ENCODE measurements around the gene SELENOK. TPM values are rescaled to one million over a fixed set of nuclear protein-coding genes. Genes with fewer than 3 reads are reported as not detected.

Gene SELENOK
- polyA plus RNA-seq, 2 donors = 50.3 to 81.1 TPM

- H3K36me3 ChIP-seq (ENCODE audit: control insufficient read depth in 2 of 2, insufficient read depth in 2 of 2, low read length in 1 of 2) = peaks cover 4 to 9% of the 10 kb centered on the region in 2 donors
- no peaks in the 10 kb centered on the region for H3K27me3 ChIP-seq (ENCODE audit: control insufficient read depth in 1 of 2, insufficient read depth in 2 of 2, low read length in 2 of 2)
- no peak overlapping the region for H3K27ac ChIP-seq (ENCODE audit: low read depth in 2 of 2, low read length in 1 of 2)
- no peaks in the 10 kb centered on the region for H3K9me3 ChIP-seq (ENCODE audit: control insufficient read depth in 2 of 2, insufficient read depth in 1 of 2, low read depth in 1 of 2, low read length in 1 of 2)
- no peak overlapping the region for H3K4me3 ChIP-seq (ENCODE audit: low read depth in 1 of 2, low read length in 2 of 2)
- no peaks in the 10 kb centered on the region for H3K4me1 ChIP-seq (ENCODE audit: control insufficient read depth in 2 of 2, insufficient read depth in 2 of 2, low read length in 1 of 2)
- 85 to 92% methylated on average over 4 of the region's 4 CpGs for WGBS, 2 donors
Observed at GRCh38 chr3:53860196-53860595, 31.5 kb downstream of the SELENOK start.

DNA sequence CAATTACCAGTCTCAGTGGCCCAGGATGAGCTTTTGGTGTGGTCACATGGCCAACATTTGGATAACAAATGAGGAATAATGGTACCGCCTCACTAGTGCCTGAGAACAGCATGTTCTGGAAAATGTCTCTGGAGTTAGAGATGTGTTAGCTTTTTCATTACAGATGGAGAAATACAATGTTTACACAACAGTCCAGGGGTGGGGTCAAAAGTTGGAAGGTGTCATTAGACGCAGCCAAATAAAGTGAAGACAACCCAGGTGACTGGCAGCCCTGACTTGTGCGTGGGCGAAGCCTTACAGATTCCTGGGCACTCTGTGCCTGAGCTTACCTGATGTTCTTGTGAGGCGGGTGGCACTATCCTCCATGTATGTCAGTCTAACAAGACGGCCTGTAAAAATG, 32.5 kb downstream of the SELENOK start:
- Histone ChIP-seq H3K4me3 (ENCODE audit: low read depth in 1 of 2, low read length in 2 of 2) (no peak overlapping the region), H3K4me1 (ENCODE audit: control insufficient read depth in 2 of 2, insufficient read depth in 2 of 2, low read length in 1 of 2) (no peaks in the 10 kb centered on the region), H3K27me3 (ENCODE audit: control insufficient read depth in 1 of 2, insufficient read depth in 2 of 2, low read length in 2 of 2) (no peaks in the 10 kb centered on the region), H3K36me3 (ENCODE audit: control insufficient read depth in 2 of 2, insufficient read depth in 2 of 2, low read length in 1 of 2) (peaks cover 4 to 7% of the 10 kb centered on the region in 2 donors), H3K9me3 (ENCODE audit: control insufficient read depth in 2 of 2, insufficient read depth in 1 of 2, low read depth in 1 of 2, low read length in 1 of 2) (no peaks in the 10 kb centered on the region), H3K27ac (ENCODE audit: low read depth in 2 of 2, low read length in 1 of 2) (no peak overlapping the region)
- WGBS, 2 donors = 93 to 95% methylated on average over 6 of the region's 6 CpGs

DNA sequence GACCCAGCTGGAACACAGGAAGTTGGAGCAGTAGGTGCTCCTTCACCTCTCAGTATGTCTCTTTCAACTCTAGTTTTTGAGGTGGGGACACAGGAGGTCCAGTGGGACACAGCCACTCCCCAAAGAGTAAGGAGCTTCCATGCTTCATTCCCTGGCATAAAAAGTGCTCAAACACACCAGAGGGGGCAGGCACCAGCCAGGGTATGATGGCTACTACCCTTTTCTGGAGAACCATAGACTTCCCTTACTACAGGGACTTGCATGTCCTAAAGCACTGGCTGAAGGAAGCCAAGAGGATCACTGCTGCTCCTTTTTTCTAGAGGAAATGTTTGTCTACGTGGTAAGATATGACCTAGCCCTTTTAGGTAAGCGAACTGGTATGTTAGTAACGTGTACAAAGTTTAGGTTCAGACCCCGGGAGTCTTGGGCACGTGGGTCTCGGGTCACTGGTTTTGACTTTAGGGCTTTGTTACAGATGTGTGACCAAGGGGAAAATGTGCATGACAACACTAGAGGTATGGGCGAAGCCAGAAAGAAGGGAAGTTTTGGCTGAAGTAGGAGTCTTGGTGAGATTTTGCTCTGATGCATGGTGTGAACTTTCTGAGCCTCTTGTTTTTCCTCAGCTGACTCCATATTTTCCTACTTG, 33.4 kb downstream of the SELENOK start:
- Histone ChIP-seq H3K4me3 (ENCODE audit: low read depth in 1 of 2, low read length in 2 of 2) (no peak overlapping the region), H3K27ac (ENCODE audit: low read depth in 2 of 2, low read length in 1 of 2) (no peak overlapping the region), H3K4me1 (ENCODE audit: control insufficient read depth in 2 of 2, insufficient read depth in 2 of 2, low read length in 1 of 2) (no peaks in the 10 kb centered on the region), H3K9me3 (ENCODE audit: control insufficient read depth in 2 of 2, insufficient read depth in 1 of 2, low read depth in 1 of 2, low read length in 1 of 2) (no peaks in the 10 kb centered on the region), H3K27me3 (ENCODE audit: control insufficient read depth in 1 of 2, insufficient read depth in 2 of 2, low read length in 2 of 2) (no peaks in the 10 kb centered on the region), H3K36me3 (ENCODE audit: control insufficient read depth in 2 of 2, insufficient read depth in 2 of 2, low read length in 1 of 2) (peaks cover 4 to 5% of the 10 kb centered on the region in 2 donors)
- WGBS, 2 donors = 81 to 93% methylated on average over 7 of the region's 7 CpGs

- Histone ChIP-seq H3K9me3 (ENCODE audit: control insufficient read depth in 2 of 2, insufficient read depth in 1 of 2, low read depth in 1 of 2, low read length in 1 of 2) (no peaks in the 10 kb centered on the region), H3K27ac (ENCODE audit: low read depth in 2 of 2, low read length in 1 of 2) (no peak overlapping the region), H3K27me3 (ENCODE audit: control insufficient read depth in 1 of 2, insufficient read depth in 2 of 2, low read length in 2 of 2) (no peaks in the 10 kb centered on the region), H3K4me3 (ENCODE audit: low read depth in 1 of 2, low read length in 2 of 2) (no peak overlapping the region), H3K36me3 (ENCODE audit: control insufficient read depth in 2 of 2, insufficient read depth in 2 of 2, low read length in 1 of 2) (peaks cover 4 to 5% of the 10 kb centered on the region in 2 donors), H3K4me1 (ENCODE audit: control insufficient read depth in 2 of 2, insufficient read depth in 2 of 2, low read length in 1 of 2) (no peaks in the 10 kb centered on the region)
- WGBS, 2 donors = 64 to 73% methylated on average over 7 of the region's 7 CpGs
Observed at GRCh38 chr3:53856964-53857363, 34.7 kb downstream of the SELENOK start.

GRCh38 chr3:53850895-53851294, 40.8 kb downstream of the SELENOK start:
- no peak overlapping the region for H3K27ac ChIP-seq (ENCODE audit: low read depth in 2 of 2, low read length in 1 of 2)
- H3K36me3 ChIP-seq (ENCODE audit: control insufficient read depth in 2 of 2, insufficient read depth in 2 of 2, low read length in 1 of 2) = no peaks in the 10 kb centered on the region
- no peaks in the 10 kb centered on the region for H3K27me3 ChIP-seq (ENCODE audit: control insufficient read depth in 1 of 2, insufficient read depth in 2 of 2, low read length in 2 of 2)
- no peak overlapping the region for H3K4me3 ChIP-seq (ENCODE audit: low read depth in 1 of 2, low read length in 2 of 2)
- peaks cover 3 to 7% of the 10 kb centered on the region in 2 donors for H3K4me1 ChIP-seq (ENCODE audit: control insufficient read depth in 2 of 2, insufficient read depth in 2 of 2, low read length in 1 of 2)
- no peaks in the 10 kb centered on the region for H3K9me3 ChIP-seq (ENCODE audit: control insufficient read depth in 2 of 2, insufficient read depth in 1 of 2, low read depth in 1 of 2, low read length in 1 of 2)
- WGBS, 2 donors = 55% methylated on average over 5 of the region's 5 CpGs

- WGBS, 2 donors = 95 to 96% methylated on average over 7 of the region's 7 CpGs
- Histone ChIP-seq H3K36me3 (ENCODE audit: control insufficient read depth in 2 of 2, insufficient read depth in 2 of 2, low read length in 1 of 2) (no peaks in the 10 kb centered on the region), H3K27me3 (ENCODE audit: control insufficient read depth in 1 of 2, insufficient read depth in 2 of 2, low read length in 2 of 2) (no peaks in the 10 kb centered on the region), H3K4me3 (ENCODE audit: low read depth in 1 of 2, low read length in 2 of 2) (no peak overlapping the region), H3K9me3 (ENCODE audit: control insufficient read depth in 2 of 2, insufficient read depth in 1 of 2, low read depth in 1 of 2, low read length in 1 of 2) (no peaks in the 10 kb centered on the region), H3K4me1 (ENCODE audit: control insufficient read depth in 2 of 2, insufficient read depth in 2 of 2, low read length in 1 of 2) (peaks cover 3 to 7% of the 10 kb centered on the region in 2 donors), H3K27ac (ENCODE audit: low read depth in 2 of 2, low read length in 1 of 2) (no peak overlapping the region)
Observed at GRCh38 chr3:53849916-53850315, 41.7 kb downstream of the SELENOK start.

DNA sequence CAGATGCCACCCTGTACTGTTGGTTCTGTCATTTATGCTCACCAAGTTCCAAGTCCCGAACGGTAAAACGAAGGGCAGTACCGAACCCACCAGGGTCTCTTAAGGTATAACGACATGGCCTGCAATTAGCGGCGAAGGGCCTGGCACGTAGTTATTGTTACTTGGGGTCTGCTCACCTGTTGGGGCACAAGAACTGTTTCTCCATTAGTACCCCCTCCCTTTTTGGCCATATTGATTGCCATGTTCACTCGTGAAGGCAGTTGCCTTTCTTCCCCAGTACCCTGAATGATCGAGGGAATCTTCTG, 44.9 kb downstream of the SELENOK start:
- Histone ChIP-seq H3K9me3 (ENCODE audit: control insufficient read depth in 2 of 2, insufficient read depth in 1 of 2, low read depth in 1 of 2, low read length in 1 of 2) (no peaks in the 10 kb centered on the region), H3K4me3 (ENCODE audit: low read depth in 1 of 2, low read length in 2 of 2) (peak overlapping the region in 1 of 2 donors; percentile 78), H3K27ac (ENCODE audit: low read depth in 2 of 2, low read length in 1 of 2) (no peak overlapping the region), H3K36me3 (ENCODE audit: control insufficient read depth in 2 of 2, insufficient read depth in 2 of 2, low read length in 1 of 2) (no peaks in the 10 kb centered on the region), H3K27me3 (ENCODE audit: control insufficient read depth in 1 of 2, insufficient read depth in 2 of 2, low read length in 2 of 2) (no peaks in the 10 kb centered on the region), H3K4me1 (ENCODE audit: control insufficient read depth in 2 of 2, insufficient read depth in 2 of 2, low read length in 1 of 2) (peaks cover 3 to 10% of the 10 kb centered on the region in 2 donors)
- WGBS, 2 donors = 63 to 65% methylated on average over 10 of the region's 10 CpGs

- no peaks in the 10 kb centered on the region for H3K9me3 ChIP-seq (ENCODE audit: control insufficient read depth in 2 of 2, insufficient read depth in 1 of 2, low read depth in 1 of 2, low read length in 1 of 2)
- H3K27ac ChIP-seq (ENCODE audit: low read depth in 2 of 2, low read length in 1 of 2) = peak within 1 kb of the TSS in 1 of 2 donors; percentile 17
- peak within 1 kb of the TSS; percentile 54 to 78 for H3K4me3 ChIP-seq (ENCODE audit: low read depth in 1 of 2, low read length in 2 of 2)
- H3K27me3 ChIP-seq (ENCODE audit: control insufficient read depth in 1 of 2, insufficient read depth in 2 of 2, low read length in 2 of 2) = no peaks in the 10 kb centered on the region
- H3K36me3 ChIP-seq (ENCODE audit: control insufficient read depth in 2 of 2, insufficient read depth in 2 of 2, low read length in 1 of 2) = no peaks in the 10 kb centered on the region
- H3K4me1 ChIP-seq (ENCODE audit: control insufficient read depth in 2 of 2, insufficient read depth in 2 of 2, low read length in 1 of 2) = peaks cover 3 to 10% of the 10 kb centered on the region in 2 donors
- WGBS, 2 donors = 1 to 2% methylated on average over 86 to 91 of the region's 91 CpGs
Observed at GRCh38 chr3:53846134-53846850, 45.4 kb downstream of the SELENOK start, which contains the start of the genes CHDH and IL17RB. Gene CHDH, minus strand, starts transcription at chr3:53846419. Its CDS starts 22,411 bp downstream, at chr3:53824008. Gene IL17RB, plus strand, starts transcription at chr3:53846568. Its CDS starts 21 bp downstream, at chr3:53846589.

DNA sequence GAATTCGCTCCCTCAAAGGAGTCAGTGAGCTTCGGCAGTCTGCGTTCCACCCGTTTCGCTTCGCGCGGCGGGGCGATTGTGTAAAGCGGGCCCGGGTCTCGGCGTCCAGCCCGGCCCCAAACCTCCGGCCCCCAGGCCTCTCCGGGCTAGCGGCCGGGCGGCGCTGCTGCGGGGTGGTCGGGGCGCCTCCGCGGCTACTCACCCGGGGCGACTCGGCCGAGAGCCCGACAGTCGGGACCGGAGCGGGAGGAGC, 45.9 kb downstream of the SELENOK start:
- H3K36me3 ChIP-seq (ENCODE audit: control insufficient read depth in 2 of 2, insufficient read depth in 2 of 2, low read length in 1 of 2) = no peaks in the 10 kb centered on the region
- peak overlapping the region in 1 of 2 donors; percentile 17 for H3K27ac ChIP-seq (ENCODE audit: low read depth in 2 of 2, low read length in 1 of 2)
- 0 to 1% methylated on average over 34 of the region's 34 CpGs for WGBS, 2 donors
- no peaks in the 10 kb centered on the region for H3K27me3 ChIP-seq (ENCODE audit: control insufficient read depth in 1 of 2, insufficient read depth in 2 of 2, low read length in 2 of 2)
- peak overlapping the region; percentile 54 to 78 for H3K4me3 ChIP-seq (ENCODE audit: low read depth in 1 of 2, low read length in 2 of 2)
- H3K4me1 ChIP-seq (ENCODE audit: control insufficient read depth in 2 of 2, insufficient read depth in 2 of 2, low read length in 1 of 2) = peaks cover 3 to 10% of the 10 kb centered on the region in 2 donors
- H3K9me3 ChIP-seq (ENCODE audit: control insufficient read depth in 2 of 2, insufficient read depth in 1 of 2, low read depth in 1 of 2, low read length in 1 of 2) = no peaks in the 10 kb centered on the region

Data from esophagus (tissue), 2 donors.